GM19240 (cell line): ENCODE data around the gene SULT1C3.

Experiments
- DNase-seq: peaks from one replicate; pipeline ENCODE4 v3.0.0; 2011; ENCODE audit warnings: low spot score; ENCODE audit not compliant: insufficient read length

SULT1C3 gene

GRCh38 chr2:108301558-108301957 is 61.8 kb downstream of the SULT1C3 start:
- no peak for DNase-seq

GRCh38 chr2:108304975-108305374 is 65.2 kb downstream of the SULT1C3 start:
- DNase-seq: no peak

GRCh38 chr2:108305901-108306300 is 66.1 kb downstream of the SULT1C3 start:
- no peak for DNase-seq

GRCh38 chr2:108309903-108310302 is 70.1 kb downstream of the SULT1C3 start:
- no peak for DNase-seq
